TTC549 (cell line): Measurements from ENCODE around the gene CDK5RAP3.
A peak's percentile ranks its signal among the peaks of the same experiment; 100 is the strongest.
"Not testable (repeated sequence)": the region's sequence is repeated elsewhere in the genome, so short reads cannot be mapped to it uniquely, and the experiment has no call there.

Experiments
- FAIRE-seq: peaks from 2 replicates; lab custom pipeline; 2012; peaks lifted over from hg19 to GRCh38; lab: Jason Lieb, UNC

Gene CDK5RAP3

GRCh38 chr17:47970725-47971499 is at the start of gene CDK5RAP3:
CDK5RAP3 (plus strand) TSS chr17:47971113; CDS start chr17:47971147, 34 bp downstream.
- FAIRE-seq, result peak; percentile 95

GRCh38 chr17:47924785-47925677 is 45.9 kb upstream of the CDK5RAP3 start:
- FAIRE-seq, result no peak

- no peak for FAIRE-seq
These were observed 45.3 kb upstream of the CDK5RAP3 start for GRCh38 chr17:47925678-47925988.

GRCh38 chr17:47927821-47928400 is 43.0 kb upstream of the CDK5RAP3 start:
- no peak for FAIRE-seq

- FAIRE-seq, result no peak
These were observed 42.5 kb upstream of the CDK5RAP3 start for GRCh38 chr17:47928415-47928814.

GRCh38 chr17:47929218-47930000 is 41.5 kb upstream of the CDK5RAP3 start:
- FAIRE-seq, result no peak

- FAIRE-seq, result no peak
These were observed 39.1 kb upstream of the CDK5RAP3 start for GRCh38 chr17:47931848-47932247.

- no peak for FAIRE-seq
These were observed 36.1 kb upstream of the CDK5RAP3 start for GRCh38 chr17:47934856-47935255.

GRCh38 chr17:47935468-47935867 is 35.4 kb upstream of the CDK5RAP3 start:
- FAIRE-seq, result not testable (repeated sequence)

- no peak for FAIRE-seq
These were observed 35.0 kb upstream of the CDK5RAP3 start for GRCh38 chr17:47935961-47936360.

GRCh38 chr17:47937941-47938340 is 33.0 kb upstream of the CDK5RAP3 start:
- FAIRE-seq, result no peak

- FAIRE-seq, result no peak
These were observed 29.4 kb upstream of the CDK5RAP3 start, which contains the start of gene PNPO for GRCh38 chr17:47941246-47942095. PNPO (plus strand) TSS chr17:47941571; CDS start chr17:47941676, 105 bp downstream.

GRCh38 chr17:47942096-47942510 is 28.8 kb upstream of the CDK5RAP3 start:
- no peak for FAIRE-seq

- FAIRE-seq, result no peak
These were observed 28.3 kb upstream of the CDK5RAP3 start for GRCh38 chr17:47942568-47942967.

- FAIRE-seq, result no peak
These were observed 25.8 kb upstream of the CDK5RAP3 start for GRCh38 chr17:47945080-47945479.

- FAIRE-seq, result no peak
These were observed 25.1 kb upstream of the CDK5RAP3 start for GRCh38 chr17:47945529-47946508.

GRCh38 chr17:47946516-47946915 is 24.4 kb upstream of the CDK5RAP3 start:
- FAIRE-seq, result no peak

GRCh38 chr17:47946929-47947397 is 23.9 kb upstream of the CDK5RAP3 start:
- no peak for FAIRE-seq

- FAIRE-seq, result no peak
These were observed 22.2 kb upstream of the CDK5RAP3 start for GRCh38 chr17:47948706-47949196.
